Natural killer cell treated with Interleukin-12 subunit alpha and Interleukin-12 subunit beta and Interleukin-15 and Interleukin-18, amount 100 ng/mL, for 72 hours (primary cell): ENCODE results near the gene ZNF652. TPM values are rescaled to one million over a fixed set of nuclear protein-coding genes. Genes with fewer than 3 reads are reported as not detected.

Source experiments
- ATAC-seq, 2 donors: fragments of 150-1000 bp; cut with Tn5 transposase in 1 of 2; sonication (Bioruptor Pico), chemical (Tn5 transposase) in 1 of 2; 2 replicates each; pipeline ENCODE4 v1.10.0; 2021
- DNase-seq: peaks from one replicate; pipeline ENCODE4 v3.0.0; 2022; ENCODE audit warnings: low spot score
- H3K27ac Mint-ChIP-seq, 2 donors: 1 replicate in 1 of 2; 2 replicates in 1 of 2; pipeline ENCODE4 v1.8.0; 2022; ENCODE audit warnings: mixed read lengths in 2 of 2, mild to moderate bottlenecking in 1 of 2, moderate library complexity in 1 of 2
- H3K27me3 Mint-ChIP-seq, 2 donors: 1 replicate in 1 of 2; 2 replicates in 1 of 2; pipeline ENCODE4 v1.8.0; 2022; ENCODE audit warnings: mixed read lengths in 2 of 2
- H3K36me3 Mint-ChIP-seq: one replicate; pipeline ENCODE4 v1.8.0; 2022; ENCODE audit warnings: mixed read lengths
- H3K4me1 Mint-ChIP-seq, 2 donors: 1 replicate in 1 of 2; 2 replicates in 1 of 2; pipeline ENCODE4 v1.8.0; 2022; ENCODE audit warnings: low read depth in 2 of 2, mixed read lengths in 2 of 2, mild to moderate bottlenecking in 1 of 2
- H3K4me3 Mint-ChIP-seq: one replicate; pipeline ENCODE4 v1.8.0; 2022; ENCODE audit warnings: mixed read lengths
- H3K9me3 Mint-ChIP-seq: 2 replicates; pipeline ENCODE4 v1.8.0; 2022; ENCODE audit warnings: mixed read lengths
- total RNA-seq, 2 donors: library from RNA; stranded (reverse); gene quantifications; one replicate each; pipeline ENCODE4 v1.2.3, GENCODE V29; 2022

ZNF652 gene
- total RNA-seq: 10 to 100 TPM; 20.1 to 22.3 TPM

DNA sequence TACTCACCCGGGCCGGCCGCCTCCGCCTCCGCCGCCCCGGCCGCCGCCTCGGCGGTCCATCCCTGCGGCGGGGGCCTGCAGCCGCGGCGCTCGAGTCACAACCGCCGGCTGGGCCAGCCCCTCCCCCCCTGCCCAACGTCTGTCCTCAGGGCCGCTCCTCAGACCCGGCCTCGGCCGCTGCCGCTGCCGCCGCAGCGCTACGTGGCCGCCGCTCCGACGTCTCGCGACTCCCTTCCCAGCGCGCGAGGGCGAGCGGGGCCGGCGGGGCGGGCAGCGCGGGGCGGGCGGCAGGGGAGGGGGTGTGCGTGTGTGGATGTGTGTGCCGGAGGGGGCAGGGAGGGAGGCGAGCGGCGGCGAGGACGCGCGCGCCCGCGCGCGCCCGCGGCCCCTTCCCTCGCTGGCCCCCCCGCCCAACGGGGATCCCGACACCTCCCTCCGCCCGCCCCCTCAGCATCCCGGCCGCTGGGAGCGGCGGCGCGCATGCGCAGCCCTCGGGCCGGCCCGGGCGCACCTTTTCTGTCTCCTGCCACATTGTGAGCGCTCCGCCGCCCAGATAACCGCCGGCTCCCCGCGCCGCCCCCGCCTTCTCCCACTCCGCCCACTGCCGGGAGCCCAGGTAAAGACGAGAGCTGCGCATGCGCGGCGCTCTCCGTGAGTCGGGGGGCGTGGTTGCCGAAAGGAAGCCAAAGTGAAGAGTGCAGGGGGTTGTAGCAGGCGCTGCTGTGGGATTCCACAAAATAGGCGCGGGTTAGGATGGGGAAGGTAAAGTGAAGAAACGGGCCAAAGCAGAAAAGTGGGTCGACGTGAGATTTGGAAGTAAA lies at the start of gene ZNF652:
Gene ZNF652, minus strand, starts transcription at position 349 of the 821 bp plus-strand sequence. CDS start 44,525 bp downstream, outside the sequence.
- Mint-ChIP-seq H3K27me3 (no peaks in the 10 kb centered on the region), H3K9me3 (no peaks in the 10 kb centered on the region), H3K27ac (peak within 1 kb of the TSS; percentile 84 to 90), H3K36me3 (no peaks in the 10 kb centered on the region), H3K4me1 (peaks cover 51 to 66% of the 10 kb centered on the region in 2 donors), H3K4me3 (peak within 1 kb of the TSS; percentile 92)
- DNase-seq (peak; percentile 93), ATAC-seq (peak; percentile 82 to 86)

DNA sequence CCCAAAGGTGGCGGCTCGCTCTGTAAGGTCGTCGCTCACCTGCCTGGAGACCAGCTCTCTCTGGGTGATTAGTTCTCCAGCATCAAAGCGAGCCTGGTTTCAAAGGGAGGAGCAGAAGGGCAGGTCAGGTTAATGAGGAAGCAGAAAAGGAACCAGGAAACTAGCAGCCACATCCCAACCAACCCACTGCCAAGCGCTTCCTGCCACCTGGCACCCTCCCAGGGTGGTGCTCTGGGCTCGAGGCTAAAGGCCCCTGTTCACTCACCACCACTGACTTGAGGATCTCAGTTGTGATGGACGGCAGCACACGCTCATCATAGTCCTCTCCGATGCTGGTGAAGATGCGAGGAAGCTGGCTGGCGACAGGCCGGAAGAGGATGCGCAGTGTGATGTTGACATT lies 47.0 kb upstream of the ZNF652 start:
- ATAC-seq (no peak), DNase-seq (no peak)
- no peak overlapping the region for H3K27ac Mint-ChIP-seq
- no peaks in the 10 kb centered on the region for H3K9me3 Mint-ChIP-seq
- H3K36me3 Mint-ChIP-seq: peaks cover 28% of the 10 kb centered on the region
- H3K4me1 Mint-ChIP-seq: peaks cover 47 to 54% of the 10 kb centered on the region in 2 donors
- no peaks in the 10 kb centered on the region for H3K27me3 Mint-ChIP-seq
- H3K4me3 Mint-ChIP-seq: no peak overlapping the region

DNA sequence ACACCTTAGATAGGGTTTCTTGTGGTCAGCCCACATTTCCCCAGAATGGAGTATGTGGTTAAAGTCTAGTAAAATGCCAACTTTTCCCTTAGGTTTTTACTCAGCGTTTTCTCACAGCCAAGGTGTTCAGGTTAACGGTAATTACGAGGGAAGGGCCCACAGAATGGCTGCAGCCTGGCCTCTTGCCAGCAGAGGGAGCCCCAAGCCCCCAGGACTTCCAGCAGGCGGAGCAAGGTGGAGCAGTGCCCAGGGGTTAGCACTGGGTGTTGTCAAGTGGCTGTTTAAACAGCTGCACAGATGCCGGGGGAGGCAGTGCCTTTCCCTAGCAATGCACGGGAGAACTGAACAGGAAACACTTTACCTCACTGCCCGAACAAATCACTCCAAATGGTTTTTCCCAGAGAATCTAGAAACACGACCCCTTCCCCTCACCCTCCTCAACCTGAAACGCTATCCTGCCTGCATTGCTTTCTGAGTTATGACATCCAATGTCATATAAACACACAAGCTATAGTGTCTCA lies 46.0 kb upstream of the ZNF652 start:
- peak; percentile 76 to 88 for ATAC-seq
- H3K36me3 Mint-ChIP-seq: peaks cover 28% of the 10 kb centered on the region
- H3K27me3 Mint-ChIP-seq: no peaks in the 10 kb centered on the region
- peak; percentile 81 for DNase-seq
- no peaks in the 10 kb centered on the region for H3K9me3 Mint-ChIP-seq
- peaks cover 53 to 60% of the 10 kb centered on the region in 2 donors for H3K4me1 Mint-ChIP-seq
- peak overlapping the region; percentile 21 to 68 for H3K27ac Mint-ChIP-seq
- H3K4me3 Mint-ChIP-seq: no peak overlapping the region

DNA sequence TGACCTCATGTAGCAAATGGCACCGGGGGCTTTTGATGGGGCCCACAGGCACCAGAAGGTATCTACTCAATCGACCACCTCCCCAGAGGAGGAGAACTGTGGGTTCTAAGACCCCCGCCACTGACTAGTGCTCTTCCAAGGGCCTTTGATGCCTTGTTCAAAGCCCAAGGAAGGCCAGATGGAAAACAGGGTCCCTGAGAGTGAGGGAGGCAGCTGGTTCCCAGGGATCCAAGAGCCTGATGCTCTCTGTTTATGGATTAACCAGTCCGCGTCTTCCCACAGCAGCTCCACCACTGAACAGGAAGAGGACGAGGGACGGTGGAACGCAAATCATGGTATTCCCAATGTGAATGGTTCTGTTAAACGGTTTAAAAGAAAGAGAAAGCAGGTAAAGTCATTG lies 45.0 kb upstream of the ZNF652 start:
- peak overlapping the region in 1 of 2 donors; percentile 81 for H3K27ac Mint-ChIP-seq
- DNase-seq (no peak), ATAC-seq (no peak)
- H3K4me1 Mint-ChIP-seq: peaks cover 60% of the 10 kb centered on the region in 2 donors
- no peak overlapping the region for H3K4me3 Mint-ChIP-seq
- peaks cover 26% of the 10 kb centered on the region for H3K36me3 Mint-ChIP-seq
- no peaks in the 10 kb centered on the region for H3K9me3 Mint-ChIP-seq
- H3K27me3 Mint-ChIP-seq: no peaks in the 10 kb centered on the region

DNA sequence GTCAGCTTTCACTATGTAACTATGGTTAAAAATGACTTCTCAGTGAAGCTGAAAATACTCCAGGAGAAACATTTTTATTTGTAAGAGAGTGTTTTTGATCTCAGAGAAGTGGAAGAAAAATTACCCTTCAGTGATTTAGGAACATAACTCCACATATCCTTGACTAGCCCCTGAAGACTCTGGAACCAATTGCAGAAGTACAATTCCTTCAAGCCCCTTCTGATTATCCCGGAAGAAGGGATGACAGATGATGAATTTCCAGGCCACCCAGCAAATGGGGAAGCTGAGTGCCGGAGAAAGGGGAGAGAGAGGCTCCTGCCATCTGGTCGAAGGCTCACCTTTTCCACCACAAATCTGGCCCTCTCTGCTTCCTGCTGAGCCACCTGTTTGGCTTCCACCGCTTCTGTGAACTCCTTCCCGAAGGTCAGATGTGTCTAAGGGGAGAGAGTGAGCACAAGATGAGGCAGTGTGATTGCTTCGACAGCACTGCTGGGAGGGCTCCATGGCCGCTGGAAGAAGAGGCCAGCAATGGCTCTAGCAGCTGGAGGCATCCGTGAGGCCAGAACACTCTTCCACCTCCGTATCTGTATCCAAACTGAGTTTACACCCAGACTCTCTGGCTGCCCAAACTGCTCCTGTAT lies 44.5 kb upstream of the ZNF652 start:
- Mint-ChIP-seq H3K4me1 (peaks cover 55 to 58% of the 10 kb centered on the region in 2 donors), H3K36me3 (peaks cover 21% of the 10 kb centered on the region), H3K27ac (peak overlapping the region in 1 of 2 donors; percentile 81), H3K4me3 (no peak overlapping the region), H3K27me3 (no peaks in the 10 kb centered on the region), H3K9me3 (no peaks in the 10 kb centered on the region)
- no peak for ATAC-seq
- no peak for DNase-seq

DNA sequence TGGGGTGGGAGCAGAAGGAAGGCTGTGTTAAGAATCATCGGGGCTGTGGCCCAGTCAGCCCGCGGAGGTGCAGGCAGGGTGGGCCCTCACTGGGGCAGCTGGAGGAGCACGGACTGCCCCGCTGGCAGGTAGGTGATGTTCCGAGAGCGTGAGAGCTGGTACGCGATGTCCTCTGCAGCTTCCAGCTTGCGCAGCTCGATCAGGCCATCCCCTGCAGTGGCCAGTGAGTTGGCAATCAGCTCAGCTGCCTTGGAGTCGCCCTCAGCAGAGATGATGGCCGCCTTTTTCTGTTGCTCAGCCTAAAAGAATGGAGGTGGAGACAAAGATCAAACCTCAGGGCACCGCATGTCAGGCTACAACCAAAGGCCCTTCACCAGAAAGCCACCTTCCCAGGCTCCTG lies 42.9 kb upstream of the ZNF652 start:
- H3K9me3 Mint-ChIP-seq: no peaks in the 10 kb centered on the region
- H3K27me3 Mint-ChIP-seq: no peaks in the 10 kb centered on the region
- peaks cover 55 to 62% of the 10 kb centered on the region in 2 donors for H3K4me1 Mint-ChIP-seq
- H3K36me3 Mint-ChIP-seq: peaks cover 14% of the 10 kb centered on the region
- H3K27ac Mint-ChIP-seq: peak overlapping the region; percentile 81 to 90
- H3K4me3 Mint-ChIP-seq: peak overlapping the region; percentile 81
- ATAC-seq (no peak), DNase-seq (no peak)

DNA sequence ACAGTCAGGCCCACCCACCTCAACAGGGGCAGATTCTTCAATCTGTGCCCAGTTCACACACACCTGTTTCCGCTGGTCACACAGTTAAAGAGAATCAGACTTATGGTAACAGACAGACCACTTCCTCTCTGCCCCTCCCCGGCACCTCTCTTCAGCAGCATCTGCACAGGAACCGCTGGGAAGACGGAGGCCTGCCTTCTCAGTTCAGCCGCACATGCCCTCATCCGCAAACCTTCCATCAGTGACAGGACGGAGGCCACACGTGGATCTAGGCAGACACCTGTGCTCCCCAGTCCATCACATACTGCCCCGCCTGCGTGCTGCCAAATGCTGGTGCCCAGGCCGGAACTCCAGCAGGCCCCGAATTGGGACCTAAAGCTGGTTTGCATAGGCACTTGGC lies 42.3 kb upstream of the ZNF652 start:
- ATAC-seq: peak; percentile 75 to 83
- peaks cover 59 to 65% of the 10 kb centered on the region in 2 donors for H3K4me1 Mint-ChIP-seq
- H3K4me3 Mint-ChIP-seq: peak overlapping the region; percentile 81
- no peaks in the 10 kb centered on the region for H3K9me3 Mint-ChIP-seq
- peak overlapping the region; percentile 81 to 90 for H3K27ac Mint-ChIP-seq
- DNase-seq: peak; percentile 73
- H3K27me3 Mint-ChIP-seq: no peaks in the 10 kb centered on the region
- H3K36me3 Mint-ChIP-seq: peaks cover 14% of the 10 kb centered on the region

DNA sequence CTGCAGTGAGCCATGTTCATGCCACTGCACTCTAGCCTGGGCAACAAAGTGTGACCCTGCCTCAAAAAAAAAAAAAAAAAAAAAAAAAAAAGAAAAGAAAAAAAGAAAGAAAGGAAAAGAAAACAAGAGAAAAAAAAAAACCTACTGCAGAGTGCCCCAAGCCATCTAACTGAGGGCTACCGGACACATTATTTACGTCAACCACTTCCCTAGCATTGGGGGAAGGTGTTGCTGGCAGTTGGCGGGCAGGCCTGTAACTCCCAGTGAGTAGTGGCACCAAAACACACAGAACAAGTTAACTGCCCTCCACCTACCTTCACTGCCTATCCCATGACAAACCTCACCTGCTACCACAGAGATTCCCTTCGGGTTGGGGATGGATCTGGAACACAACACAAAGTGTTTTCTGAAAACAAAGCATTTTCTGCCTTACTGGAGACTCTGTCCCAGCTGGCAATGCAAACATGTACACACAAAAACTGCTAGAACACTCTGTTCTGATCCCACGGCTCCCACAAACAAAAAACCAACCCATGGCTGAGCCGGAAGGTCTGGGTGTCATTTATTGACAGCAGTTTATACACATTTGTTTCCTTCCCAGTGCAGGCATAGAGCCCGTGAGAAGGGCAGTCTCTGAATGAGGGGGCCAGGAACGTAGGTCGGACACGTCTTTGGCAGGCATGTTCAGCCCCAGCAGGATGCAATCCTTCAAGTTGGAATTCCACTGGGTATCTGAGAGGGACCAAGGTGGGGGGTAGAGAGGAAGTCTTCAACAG lies 41.7 kb upstream of the ZNF652 start:
- no peaks in the 10 kb centered on the region for H3K9me3 Mint-ChIP-seq
- H3K27me3 Mint-ChIP-seq: no peaks in the 10 kb centered on the region
- peaks cover 10% of the 10 kb centered on the region for H3K36me3 Mint-ChIP-seq
- peak overlapping the region; percentile 81 for H3K4me3 Mint-ChIP-seq
- DNase-seq (no peak), ATAC-seq (peak; percentile 64 to 74)
- peak overlapping the region; percentile 81 to 90 for H3K27ac Mint-ChIP-seq
- H3K4me1 Mint-ChIP-seq: peaks cover 58 to 59% of the 10 kb centered on the region in 2 donors

DNA sequence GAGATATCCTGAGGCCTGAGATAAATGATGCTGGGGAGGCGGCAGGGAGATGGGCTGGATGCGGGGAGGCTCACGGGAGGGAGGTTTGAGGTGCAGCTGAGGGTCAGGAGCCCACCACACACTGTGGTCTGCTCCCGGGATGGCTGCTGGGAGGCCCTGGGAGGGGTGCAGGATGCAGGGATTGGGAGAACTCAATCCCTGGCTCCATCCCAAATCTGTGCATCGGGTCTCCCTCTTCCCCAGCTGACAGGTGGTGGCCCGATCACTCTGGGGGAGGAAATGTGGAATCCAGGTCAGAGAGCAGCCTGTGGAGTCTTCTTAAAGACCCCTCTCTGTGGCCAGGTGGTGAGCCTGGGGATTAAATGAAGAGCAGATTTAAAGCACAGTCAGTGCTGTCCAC lies 40.7 kb upstream of the ZNF652 start:
- H3K36me3 Mint-ChIP-seq: peaks cover 6% of the 10 kb centered on the region

DNA sequence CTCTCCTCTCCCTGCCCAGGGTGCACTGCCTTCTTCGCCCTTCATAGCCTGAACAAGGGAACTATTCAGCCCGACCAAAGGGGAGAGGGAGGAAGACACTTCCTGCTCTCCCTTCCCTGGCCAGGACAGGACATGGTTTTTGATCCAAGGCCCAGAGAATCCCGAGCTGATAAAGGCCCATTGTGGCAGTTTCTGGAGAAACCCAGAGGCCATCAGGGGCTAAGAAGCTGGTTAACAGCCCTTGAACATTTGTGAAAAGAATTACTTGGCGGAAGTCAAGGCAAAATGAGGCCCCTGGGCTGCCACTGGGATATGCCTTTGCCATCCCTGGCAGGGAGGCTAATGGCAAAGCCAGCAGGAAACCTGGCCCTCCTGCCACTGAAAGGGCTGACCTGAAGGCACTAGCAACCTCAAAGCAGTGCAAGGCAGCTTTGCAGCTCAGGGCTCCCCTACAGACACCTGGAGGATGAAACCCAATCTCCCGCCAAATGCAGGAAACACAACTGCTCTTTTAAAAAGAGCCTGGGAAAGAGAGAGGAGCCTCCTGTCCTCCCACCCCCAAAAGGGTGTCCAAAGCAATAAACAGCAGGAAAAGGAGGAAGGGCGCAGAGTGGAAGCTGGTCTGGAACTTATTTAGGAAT lies 40.0 kb upstream of the ZNF652 start:
- no peak overlapping the region for H3K4me3 Mint-ChIP-seq
- peaks cover 6% of the 10 kb centered on the region for H3K36me3 Mint-ChIP-seq
- H3K4me1 Mint-ChIP-seq: peaks cover 46 to 48% of the 10 kb centered on the region in 2 donors
- H3K27me3 Mint-ChIP-seq: no peaks in the 10 kb centered on the region
- ATAC-seq (no peak), DNase-seq (no peak)
- peak overlapping the region; percentile 81 to 90 for H3K27ac Mint-ChIP-seq
- H3K9me3 Mint-ChIP-seq: no peaks in the 10 kb centered on the region

More for the DNA sequence above, 40.7 kb upstream of the ZNF652 start:
- Mint-ChIP-seq H3K4me1 (peaks cover 48 to 49% of the 10 kb centered on the region in 2 donors), H3K4me3 (peak overlapping the region; percentile 81), H3K27me3 (no peaks in the 10 kb centered on the region), H3K27ac (peak overlapping the region; percentile 81 to 90), H3K9me3 (no peaks in the 10 kb centered on the region)
- ATAC-seq (no peak), DNase-seq (no peak)

DNA sequence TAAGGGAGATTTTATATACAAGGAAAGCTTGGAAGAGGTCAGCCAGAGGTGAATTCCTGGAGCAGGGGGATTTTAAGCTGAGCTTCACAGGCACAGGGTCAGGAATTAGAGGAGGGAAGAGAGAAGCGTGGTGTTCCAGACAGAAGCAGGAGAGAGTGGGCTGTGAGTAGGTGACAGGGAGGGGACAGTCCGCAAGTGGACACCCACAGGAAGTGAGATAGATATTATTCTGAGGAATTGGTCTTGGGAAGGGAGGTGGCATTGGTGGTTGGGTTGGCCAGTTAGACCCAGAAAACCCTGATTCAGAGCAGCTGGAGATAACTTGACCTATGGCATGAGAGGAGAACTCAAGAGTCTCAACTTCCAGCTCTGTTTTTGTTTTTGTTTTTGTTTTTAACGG lies 37.9 kb upstream of the ZNF652 start:
- ATAC-seq (no peak), DNase-seq (no peak)
- no peak overlapping the region for H3K4me3 Mint-ChIP-seq
- no peaks in the 10 kb centered on the region for H3K36me3 Mint-ChIP-seq
- no peaks in the 10 kb centered on the region for H3K27me3 Mint-ChIP-seq
- H3K4me1 Mint-ChIP-seq: peaks cover 29 to 39% of the 10 kb centered on the region in 2 donors
- H3K27ac Mint-ChIP-seq: peak overlapping the region in 1 of 2 donors; percentile 4
- H3K9me3 Mint-ChIP-seq: no peaks in the 10 kb centered on the region

DNA sequence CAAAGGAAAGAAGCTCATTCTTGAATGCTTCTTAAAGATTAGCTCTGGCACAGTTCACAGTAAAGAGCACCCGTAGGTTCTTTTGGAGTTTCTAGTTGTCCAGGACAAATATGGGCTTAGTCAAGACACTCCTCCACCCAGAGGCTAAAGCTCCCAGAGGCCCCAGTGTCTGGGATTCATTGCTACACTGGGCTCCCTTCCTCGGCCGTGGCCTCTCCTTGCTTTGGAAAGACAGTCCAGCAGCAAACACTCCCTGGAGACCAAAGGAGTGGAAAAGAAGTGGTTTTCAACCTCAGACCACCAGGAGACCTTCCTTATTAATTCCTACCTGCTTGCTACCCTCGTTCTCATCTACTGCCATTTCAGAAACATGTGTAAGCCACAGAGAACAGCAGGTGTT lies 35.5 kb upstream of the ZNF652 start:
- ATAC-seq (no peak), DNase-seq (no peak)
- Mint-ChIP-seq H3K27me3 (no peaks in the 10 kb centered on the region), H3K4me3 (no peak overlapping the region), H3K27ac (no peak overlapping the region), H3K36me3 (no peaks in the 10 kb centered on the region), H3K9me3 (no peaks in the 10 kb centered on the region), H3K4me1 (peaks cover 14 to 28% of the 10 kb centered on the region in 2 donors)
